ENCODE results near the gene MAEA. TPM values are rescaled to one million over a fixed set of nuclear protein-coding genes. Genes with fewer than 3 reads are reported as not detected.

Gene MAEA
- total and polyA plus RNA-seq, 7 donors = 26.7 to 41.6 (median 38.1) TPM

- Histone ChIP-seq H3K27me3 (ENCODE audit: insufficient read depth in 3 of 3, low read length in 2 of 3) (no peaks in the 10 kb centered on the region), H3K4me1 (no peaks in the 10 kb centered on the region), H3K4me3 (no peak overlapping the region), H3K9me3 (no peaks in the 10 kb centered on the region), H3K27ac (no peak overlapping the region), H3K36me3 (ENCODE audit: insufficient read depth in 1 of 2, low read depth in 1 of 2) (peaks cover 0 to 37% of the 10 kb centered on the region in 2 donors)
- 90 to 92% (median 91%) methylated on average over 34 to 36 of the region's 36 CpGs for WGBS, 3 donors
- intact Hi-C loops (cut with DNase I) = no loop called here
- DNase-seq (peak; percentile 9 to 43), ATAC-seq (no peak)
- no peak for TF ChIP-seq CTCF (IDR thresholded peaks at IDR 0.05)
These were observed 90.9 kb downstream of the MAEA start for GRCh38 chr4:1380368-1381151.

GRCh38 chr4:1381181-1381621, 91.5 kb downstream of the MAEA start:
- no peak overlapping the region for H3K27ac ChIP-seq
- no peaks in the 10 kb centered on the region for H3K27me3 ChIP-seq (ENCODE audit: insufficient read depth in 3 of 3, low read length in 2 of 3)
- H3K4me1 ChIP-seq = no peaks in the 10 kb centered on the region
- TF ChIP-seq CTCF (IDR thresholded peaks at IDR 0.05) = no peak
- DNase-seq (peak in 1 of 2 donors; percentile 10), ATAC-seq (peak in 1 of 4 donors; percentile 13)
- H3K36me3 ChIP-seq (ENCODE audit: insufficient read depth in 1 of 2, low read depth in 1 of 2) = peaks cover 0 to 37% of the 10 kb centered on the region in 2 donors
- 93 to 95% (median 93%) methylated on average over 11 to 12 of the region's 12 CpGs for WGBS, 3 donors
- intact Hi-C loops (cut with DNase I) = no loop called here
- no peak overlapping the region for H3K4me3 ChIP-seq
- H3K9me3 ChIP-seq = no peaks in the 10 kb centered on the region

GRCh38 chr4:1381944-1382541, 92.4 kb downstream of the MAEA start:
- peak; percentile 3 to 49 for DNase-seq
- 93 to 97% (median 96%) methylated on average over 24 of the region's 24 CpGs for WGBS, 3 donors
- H3K4me1 ChIP-seq = no peaks in the 10 kb centered on the region
- no peaks in the 10 kb centered on the region for H3K27me3 ChIP-seq (ENCODE audit: insufficient read depth in 3 of 3, low read length in 2 of 3)
- intact Hi-C loops (cut with DNase I) = no loop called here
- H3K27ac ChIP-seq = no peak overlapping the region
- no peak for ATAC-seq
- H3K36me3 ChIP-seq (ENCODE audit: insufficient read depth in 1 of 2, low read depth in 1 of 2) = peaks cover 0 to 43% of the 10 kb centered on the region in 2 donors
- no peaks in the 10 kb centered on the region for H3K9me3 ChIP-seq
- H3K4me3 ChIP-seq = no peak overlapping the region
- TF ChIP-seq CTCF (IDR thresholded peaks at IDR 0.05) = no peak

GRCh38 chr4:1382776-1383727, 93.4 kb downstream of the MAEA start:
- intact Hi-C loops (cut with DNase I) = no loop called here
- Histone ChIP-seq H3K9me3 (no peaks in the 10 kb centered on the region), H3K27ac (no peak overlapping the region), H3K36me3 (ENCODE audit: insufficient read depth in 1 of 2, low read depth in 1 of 2) (peaks cover 0 to 47% of the 10 kb centered on the region in 2 donors), H3K4me3 (no peak overlapping the region), H3K27me3 (ENCODE audit: insufficient read depth in 3 of 3, low read length in 2 of 3) (no peaks in the 10 kb centered on the region), H3K4me1 (no peaks in the 10 kb centered on the region)
- TF ChIP-seq CTCF (IDR thresholded peaks at IDR 0.05) = no peak
- 88 to 92% (median 89%) methylated on average over 27 of the region's 27 CpGs for WGBS, 3 donors
- ATAC-seq = no peak
- DNase-seq = peak in 1 of 2 donors; percentile 9

Measured in psoas muscle (tissue), 8 donors.